HepG2 (cell line): ENCODE measurements around the gene MAST1. TPM values are rescaled to one million over a fixed set of nuclear protein-coding genes. Genes with fewer than 3 reads are reported as not detected.

ENCODE experiments used
- ARHGAP35 ChIP-seq: sonication (generic); formaldehyde crosslinking; IDR thresholded peaks from 2 replicates; pipeline ENCODE4 v1.9.0; 2022; ENCODE audit warnings: mild to moderate bottlenecking, inconsistent platforms, moderate library complexity, missing genetic modification reagents, borderline replicate concordance
- ARID4A ChIP-seq: sonication (generic); formaldehyde crosslinking; IDR thresholded peaks from 2 replicates; pipeline ENCODE4 v1.5.0; 2020; ENCODE audit warnings: mild to moderate bottlenecking, missing genetic modification reagents, borderline replicate concordance
- BCL6 ChIP-seq: IDR thresholded peaks from 2 replicates; pipeline ENCODE4 v1.6.1; 2016; ENCODE audit warnings: missing genetic modification reagents, missing compliant biosample characterization
- BCLAF1 ChIP-seq: fragments of 450-650 bp; IDR thresholded peaks from 2 replicates; pipeline ENCODE4 v1.6.1; 2017; ENCODE audit warnings: mild to moderate bottlenecking
- CREB1 ChIP-seq, 2 experiments: fragments of 450-650 bp in 1 of 2; IDR thresholded peaks; 2 replicates each; pipeline ENCODE4 v1.6.1; 2016 to 2017; ENCODE audit warnings: control low read depth in 1 of 2, mild to moderate bottlenecking in 1 of 2, missing compliant biosample characterization in 1 of 2, missing genetic modification characterization in 1 of 2
- E2F2 ChIP-seq: sonication (generic); formaldehyde crosslinking; IDR thresholded peaks from 2 replicates; pipeline ENCODE4 v1.4.0; 2020; ENCODE audit warnings: missing genetic modification reagents, borderline replicate concordance
- RBAK ChIP-seq: sonication (generic); formaldehyde crosslinking; IDR thresholded peaks from 2 replicates; pipeline ENCODE4 v1.5.1; 2020; ENCODE audit warnings: mild to moderate bottlenecking, missing genetic modification reagents
- SMAD9 ChIP-seq: sonication (generic); formaldehyde crosslinking; IDR thresholded peaks from 2 replicates; pipeline ENCODE4 v1.5.1; 2020; ENCODE audit warnings: mild to moderate bottlenecking, missing genetic modification reagents
- SMARCC2 ChIP-seq: fragments of 450-650 bp; IDR thresholded peaks from 2 replicates; pipeline ENCODE4 v1.6.1; 2017; ENCODE audit warnings: antibody characterized with exemption, mild to moderate bottlenecking
- TOE1 ChIP-seq: sonication (generic); formaldehyde crosslinking; IDR thresholded peaks from 2 replicates; pipeline ENCODE4 v1.4.0; 2020; ENCODE audit warnings: mild to moderate bottlenecking, missing genetic modification reagents
- ZNF34 ChIP-seq: sonication (generic); formaldehyde crosslinking; IDR thresholded peaks from 2 replicates; pipeline ENCODE4 v1.4.0; 2020; ENCODE audit warnings: mild to moderate bottlenecking, missing genetic modification reagents, borderline replicate concordance
- ZNF350 ChIP-seq: sonication (generic); formaldehyde crosslinking; IDR thresholded peaks from 2 replicates; pipeline ENCODE4 v1.4.0; 2020; ENCODE audit warnings: mild to moderate bottlenecking, low read depth, missing genetic modification reagents, borderline replicate concordance
- ZNF770 ChIP-seq: sonication (generic); formaldehyde crosslinking; IDR thresholded peaks from 2 replicates; pipeline ENCODE4 v1.5.0; 2020; ENCODE audit warnings: mild to moderate bottlenecking, missing genetic modification reagents
- ZSCAN9 ChIP-seq: IDR thresholded peaks from 2 replicates; pipeline ENCODE4 v1.6.1; 2016; ENCODE audit warnings: borderline replicate concordance
- ZUFSP ChIP-seq: sonication (generic); formaldehyde crosslinking; IDR thresholded peaks from 2 replicates; pipeline ENCODE4 v1.9.0; 2021; ENCODE audit warnings: missing genetic modification reagents, mild to moderate bottlenecking, borderline replicate concordance
- polyA plus RNA-seq, 8 experiments: library from polyadenylated mRNA; depleted of rRNA in 3 of 8; stranded (reverse) in 7 of 8; unstranded in 1 of 8; fragments of >200 nt; fragmentation: Illumina TruSeq in 4 of 8; extraction: Trizol in 4 of 8; gene quantifications; 2 replicates each; pipeline versions ENCODE4 v1.2.1 to v1.2.3, GENCODE V29; 2011 to 2016; ENCODE audit warnings: low read depth in 4 of 8, missing spikeins in 1 of 8, mixed read lengths in 1 of 8; ENCODE audit not compliant: insufficient read depth in 1 of 8
- total RNA-seq, 5 experiments: library from RNA; depleted of rRNA; stranded (reverse); fragments of >200 nt; fragmentation: Illumina TruSeq; extraction: Trizol; gene quantifications; 2 replicates each; pipeline ENCODE4 v1.2.3, GENCODE V29; 2016; ENCODE audit warnings: low read depth in 1 of 5

Gene MAST1
- total and polyA plus RNA-seq, 2 of the 13 experiments (the other 11 are each of a cell fraction or from before 2014, with no cell fraction given), result 0.73 to 4.7 TPM

GRCh38 chr19:12806242-12807081 lies 31.9 kb upstream of the MAST1 start, which contains the start of gene RNASEH2A (continued):
- peak; percentile 83; the same call in 1 of the 2 replicates for TF ChIP-seq E2F2 (CRISPR knock-in tag)
- TF ChIP-seq ARID4A (CRISPR knock-in tag), result peak; percentile 99
- TF ChIP-seq CREB1 (IDR thresholded peaks at IDR 0.05), result peak; percentile 88
- TF ChIP-seq CREB1 (CRISPR knock-in tag; IDR thresholded peaks at IDR 0.05), result peak; percentile 91
- TF ChIP-seq ZNF770, result no peak
- TF ChIP-seq ZNF350 (CRISPR knock-in tag), result peak; percentile 50; the same call in 1 of the 2 replicates
- no peak for TF ChIP-seq TOE1 (CRISPR knock-in tag)
- no peak for TF ChIP-seq BCLAF1
- TF ChIP-seq ARHGAP35, result peak; percentile 79; the same call in 1 of the 2 replicates
- no peak for TF ChIP-seq SMAD9
- no peak for TF ChIP-seq SMARCC2
- 0 out of 2 replicates have a peak, but pooled peaks have one; percentile 32 for TF ChIP-seq BCL6 (CRISPR knock-in tag)
- TF ChIP-seq RBAK, result no peak
- TF ChIP-seq ZSCAN9 (CRISPR knock-in tag), result peak; percentile 63; the same call in 1 of the 2 replicates
- TF ChIP-seq ZUFSP (CRISPR knock-in tag), result no peak
- 0 out of 2 replicates have a peak, but pooled peaks have one; percentile 62 for TF ChIP-seq ZNF34 (CRISPR knock-in tag)
